Spleen (tissue), 7 donors: ENCODE data around the gene ZNF586.
"Not testable (repeated sequence)": the region's sequence is repeated elsewhere in the genome, so short reads cannot be mapped to it uniquely, and the experiment has no call there.

Experiments
- CTCF ChIP-seq, 11 experiments: fragments of 200-600 bp in 7 of 11; fragments of 450-650 bp in 4 of 11; sonication (generic) in 4 of 11; IDR thresholded peaks in 8 of 11; conservative IDR thresholded peaks in 3 of 11; 1 replicate in 7 of 11; 2 replicates in 4 of 11; pipeline versions ENCODE4 v1.4.0 to v1.8.0; 2016 to 2021; ENCODE audit warnings: antibody characterized with exemption in 11 of 11, inconsistent platforms in 4 of 11, mild to moderate bottlenecking in 1 of 11
- POLR2A ChIP-seq, 3 donors: fragments of 450-650 bp; IDR thresholded peaks; one replicate each; pipeline ENCODE4 v1.5.1; 2017; ENCODE audit warnings: antibody characterized with exemption in 3 of 3, mild to moderate bottlenecking in 1 of 3
- POLR2AphosphoS5 ChIP-seq, 3 donors: sonication (generic); formaldehyde crosslinking; IDR thresholded peaks; one replicate each; pipeline ENCODE4 v1.5.1; 2017; ENCODE audit warnings: antibody characterized with exemption in 3 of 3
- donor health status: DM: no; HTN: no; CAD: no; lungs with moderate emphysema.
- donor health status: DM: no; HTN: no; CAD: no.
- donor health status: DM: no; HTN: no; CAD: no.

GRCh38 chr19:57738770-57739169 is 30.7 kb upstream of the ZNF586 start:
- TF ChIP-seq CTCF (IDR thresholded peaks at IDR 0.05 in 8 of 11, conservative IDR thresholded peaks at IDR 0.05 in 3 of 11); POLR2A (IDR thresholded peaks at IDR 0.05); POLR2AphosphoS5 (IDR thresholded peaks at IDR 0.05): not testable (repeated sequence)
